Nephron (organoid): ENCODE data around the gene HSF2.
A peak's percentile ranks its signal among the peaks of the same experiment; 100 is the strongest.

Experiments
- H3K27ac Mint-ChIP-seq, 3 experiments: 2 replicates each; pipeline ENCODE4 v1.8.0; 2020; ENCODE audit warnings: mixed read lengths in 3 of 3, mild to moderate bottlenecking in 2 of 3, moderate library complexity in 1 of 3
- H3K27me3 Mint-ChIP-seq: 2 replicates; pipeline ENCODE4 v1.8.0; 2021; ENCODE audit warnings: low read depth, mild to moderate bottlenecking, moderate library complexity, mixed read lengths
- H3K36me3 Mint-ChIP-seq: 2 replicates; pipeline ENCODE4 v1.8.0; 2020; ENCODE audit warnings: low read depth, mixed read lengths
- H3K4me1 Mint-ChIP-seq: 2 replicates; pipeline ENCODE4 v1.8.0; 2020; ENCODE audit warnings: mixed read lengths
- H3K4me3 Mint-ChIP-seq, 3 experiments: 2 replicates each; pipeline ENCODE4 v1.8.0; 2020; ENCODE audit warnings: mild to moderate bottlenecking in 3 of 3, mixed read lengths in 3 of 3, moderate library complexity in 2 of 3
- H3K9me3 Mint-ChIP-seq: 2 replicates; pipeline ENCODE4 v1.8.0; 2020; ENCODE audit warnings: mixed read lengths
- CTCF ChIP-seq, 3 experiments: fragments of 200-600 bp; sonication (generic); IDR thresholded peaks; one replicate each; pipeline ENCODE4 v1.5.0; 2021; ENCODE audit warnings: antibody characterized with exemption in 3 of 3; ENCODE audit not compliant: unreplicated experiment in 3 of 3

HSF2 gene

GRCh38 chr6:122393351-122393896, 6.0 kb upstream of the HSF2 start:
- H3K9me3 Mint-ChIP-seq = no peaks in the 10 kb centered on the region
- H3K27ac Mint-ChIP-seq = no peak overlapping the region
- no peaks in the 10 kb centered on the region for H3K4me1 Mint-ChIP-seq
- TF ChIP-seq CTCF (IDR thresholded peaks at IDR 0.05; ENCODE audit: unreplicated experiment in 3 of 3) = no peak
- peaks cover 4% of the 10 kb centered on the region for H3K27me3 Mint-ChIP-seq
- H3K36me3 Mint-ChIP-seq = no peaks in the 10 kb centered on the region
- H3K4me3 Mint-ChIP-seq = no peak overlapping the region

DNA sequence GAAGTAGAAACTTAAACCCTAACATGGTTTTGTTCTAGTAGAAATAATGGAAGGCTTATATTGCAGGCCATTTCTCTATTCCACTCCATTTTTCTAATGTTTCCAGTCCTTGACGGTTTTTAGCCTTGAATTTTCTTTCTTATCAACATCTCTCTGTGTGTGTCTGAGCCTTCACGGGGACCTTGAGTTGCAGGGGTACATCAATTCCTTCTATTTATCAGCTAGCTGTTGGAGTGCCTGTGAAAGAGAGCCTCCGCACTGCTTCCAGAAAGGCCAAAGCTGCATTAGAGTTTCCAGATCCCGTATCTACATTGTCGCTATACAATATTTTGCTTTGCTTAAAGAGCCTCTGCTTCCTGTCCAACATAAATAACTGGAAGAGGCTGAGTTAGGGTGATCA, 5.4 kb upstream of the HSF2 start:
- Mint-ChIP-seq H3K4me3 (no peak overlapping the region), H3K9me3 (no peaks in the 10 kb centered on the region), H3K27ac (peak overlapping the region in 2 of 3 experiments; percentile 17 to 34), H3K4me1 (no peaks in the 10 kb centered on the region), H3K27me3 (peaks cover 4% of the 10 kb centered on the region), H3K36me3 (no peaks in the 10 kb centered on the region)
- no peak for TF ChIP-seq CTCF (IDR thresholded peaks at IDR 0.05; ENCODE audit: unreplicated experiment in 3 of 3)

DNA sequence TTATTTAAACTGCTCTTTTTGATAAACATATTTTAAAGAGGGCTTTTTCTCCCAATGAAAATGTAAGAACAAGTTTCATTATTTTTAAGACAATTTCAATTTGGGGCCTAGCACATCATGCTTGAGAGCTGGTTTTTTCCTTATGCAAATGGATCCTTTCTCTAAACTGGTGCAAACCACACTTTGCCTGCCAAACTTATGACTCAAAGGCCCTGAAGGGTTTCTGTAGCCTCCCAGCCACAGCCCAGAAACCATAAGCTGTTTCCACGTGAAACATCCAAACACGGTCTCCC, 451 bp upstream of the HSF2 start:
- peak in 1 of 3 experiments; percentile 33 for TF ChIP-seq CTCF (IDR thresholded peaks at IDR 0.05; ENCODE audit: unreplicated experiment in 3 of 3)
- Mint-ChIP-seq H3K4me3 (peak overlapping the region; percentile 97 to 100 (median 99)), H3K4me1 (peaks cover 21% of the 10 kb centered on the region), H3K36me3 (peaks cover 7% of the 10 kb centered on the region), H3K27me3 (no peaks in the 10 kb centered on the region), H3K27ac (peak overlapping the region; percentile 78 to 98 (median 95)), H3K9me3 (no peaks in the 10 kb centered on the region)

DNA sequence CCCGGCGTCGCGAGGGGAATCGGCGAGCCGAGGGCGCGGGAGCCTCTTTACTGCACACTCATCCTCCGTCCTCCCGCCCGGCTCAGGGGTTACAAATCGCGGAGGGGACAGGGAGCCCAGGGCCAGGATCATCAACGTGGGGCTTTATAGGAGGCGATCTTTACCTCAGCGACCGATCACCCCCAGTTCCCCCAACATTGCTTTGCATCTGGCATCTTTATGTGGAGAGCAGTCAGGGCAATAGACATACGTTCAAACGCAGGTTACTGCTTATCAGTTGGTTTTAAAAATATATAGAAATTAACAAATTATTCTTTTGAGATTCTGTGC, 634 bp downstream of the HSF2 start:
- TF ChIP-seq CTCF (IDR thresholded peaks at IDR 0.05; ENCODE audit: unreplicated experiment in 3 of 3) = no peak
- peak overlapping the region; percentile 97 to 100 (median 99) for H3K4me3 Mint-ChIP-seq
- H3K9me3 Mint-ChIP-seq = no peaks in the 10 kb centered on the region
- peak overlapping the region; percentile 78 to 98 (median 98) for H3K27ac Mint-ChIP-seq
- H3K27me3 Mint-ChIP-seq = no peaks in the 10 kb centered on the region
- H3K36me3 Mint-ChIP-seq = peaks cover 14% of the 10 kb centered on the region
- H3K4me1 Mint-ChIP-seq = peaks cover 23% of the 10 kb centered on the region

DNA sequence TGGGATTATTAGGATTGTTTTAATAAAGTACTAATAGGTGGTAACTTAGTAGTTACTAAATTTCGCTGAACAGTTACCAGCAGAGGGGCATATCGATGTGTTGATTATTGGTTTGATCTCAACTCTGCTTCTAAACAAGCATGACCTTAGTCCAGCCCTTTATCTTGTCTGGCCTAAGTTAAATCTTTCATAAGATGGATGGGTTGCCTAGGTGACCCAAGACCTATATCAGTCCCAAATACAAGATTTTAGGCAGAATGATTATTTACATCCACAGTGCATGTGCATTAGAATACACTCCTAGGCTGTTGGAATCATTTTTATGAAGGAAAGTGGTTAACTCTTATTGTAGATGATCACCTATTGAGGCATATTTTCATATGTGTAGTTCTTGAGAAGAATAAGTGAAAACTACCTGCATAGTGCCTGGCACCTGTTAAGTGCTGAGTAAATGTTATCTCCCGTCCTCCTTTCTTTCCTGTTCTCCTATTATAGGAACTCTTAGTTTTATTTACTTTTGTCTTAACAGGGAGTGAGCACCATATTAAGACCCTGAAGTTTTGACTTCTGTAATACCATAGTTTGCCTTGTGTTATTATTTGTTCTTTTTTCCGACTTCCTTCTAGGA, 1.1 kb downstream of the HSF2 start:
- Mint-ChIP-seq H3K9me3 (no peaks in the 10 kb centered on the region), H3K27me3 (no peaks in the 10 kb centered on the region), H3K36me3 (peaks cover 14% of the 10 kb centered on the region), H3K4me3 (peak overlapping the region; percentile 97 to 100 (median 99)), H3K4me1 (peaks cover 23% of the 10 kb centered on the region), H3K27ac (peak overlapping the region; percentile 78 to 98 (median 98))
- no peak for TF ChIP-seq CTCF (IDR thresholded peaks at IDR 0.05; ENCODE audit: unreplicated experiment in 3 of 3)

DNA sequence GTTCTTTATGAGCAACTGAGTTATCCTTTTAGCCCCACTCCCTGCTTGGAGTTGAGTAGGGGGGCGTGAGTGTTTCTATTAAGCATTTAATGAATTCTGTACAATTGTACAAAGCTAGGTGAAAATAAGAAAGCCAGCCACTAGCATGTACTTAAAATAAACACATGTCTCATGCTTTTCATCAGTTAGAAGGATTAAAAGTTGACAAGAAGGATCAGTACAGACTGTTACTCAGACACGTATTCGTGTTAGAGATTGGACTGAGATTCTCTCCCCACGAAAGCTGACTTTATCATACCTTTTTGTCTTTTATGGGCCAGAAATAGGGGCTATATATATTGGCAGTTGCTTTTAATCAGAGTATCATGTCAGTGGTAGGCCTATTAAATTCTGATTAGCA, 1.7 kb downstream of the HSF2 start:
- TF ChIP-seq CTCF (IDR thresholded peaks at IDR 0.05; ENCODE audit: unreplicated experiment in 3 of 3) = no peak
- Mint-ChIP-seq H3K27me3 (no peaks in the 10 kb centered on the region), H3K4me1 (peaks cover 23% of the 10 kb centered on the region), H3K27ac (peak overlapping the region in 2 of 3 experiments; percentile 44 to 98), H3K4me3 (peak overlapping the region; percentile 97 to 100 (median 99)), H3K9me3 (no peaks in the 10 kb centered on the region), H3K36me3 (peaks cover 19% of the 10 kb centered on the region)
